ENCODE measurements around the gene CTRB1.

DNA sequence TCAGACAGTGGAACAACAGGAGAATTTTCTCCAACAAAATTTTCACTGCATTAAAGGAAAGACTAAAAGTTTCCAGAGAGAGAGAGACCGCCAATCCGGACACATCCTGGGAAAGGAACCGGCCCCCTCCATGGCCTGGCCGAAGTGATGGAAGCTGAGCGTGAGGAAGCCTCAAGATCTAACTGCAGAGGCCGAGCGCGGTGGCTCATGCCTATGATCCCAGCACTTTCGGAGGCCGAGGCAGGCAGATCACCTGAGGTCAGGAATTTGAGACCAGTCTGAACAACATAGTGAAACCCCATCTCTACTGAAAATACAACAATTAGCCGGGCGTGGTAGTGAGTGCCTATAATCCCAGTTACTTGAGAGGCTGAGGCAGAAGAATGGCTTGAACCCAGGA is 15.7 kb upstream of the CTRB1 start:
- TF ChIP-seq POLR2A (IDR thresholded peaks at IDR 0.05) (no peak), CTCF (IDR thresholded peaks at IDR 0.05) (no peak)

All from upper lobe of left lung (tissue), 4 donors.